Muscle of back (tissue), 11 donors: ENCODE data around the gene CRACR2A. TPM values are rescaled to one million over a fixed set of nuclear protein-coding genes. Genes with fewer than 3 reads are reported as not detected.

ENCODE experiments used
- DNase-seq, 3 donors: peaks; one replicate each; pipeline versions ENCODE4 v3.0.0 to v3.0.0-alpha.2; 2013
- polyA plus RNA-seq, 10 donors: library from polyadenylated mRNA; unstranded; fragments of 120-200 nt; gene quantifications; one replicate each; pipeline ENCODE4 v1.2.1, GENCODE V29; 2013; ENCODE audit not compliant: insufficient read length in 10 of 10

Gene CRACR2A
- polyA plus RNA-seq, 10 donors: 1.0 to 2.6 (median 1.6) TPM

DNA sequence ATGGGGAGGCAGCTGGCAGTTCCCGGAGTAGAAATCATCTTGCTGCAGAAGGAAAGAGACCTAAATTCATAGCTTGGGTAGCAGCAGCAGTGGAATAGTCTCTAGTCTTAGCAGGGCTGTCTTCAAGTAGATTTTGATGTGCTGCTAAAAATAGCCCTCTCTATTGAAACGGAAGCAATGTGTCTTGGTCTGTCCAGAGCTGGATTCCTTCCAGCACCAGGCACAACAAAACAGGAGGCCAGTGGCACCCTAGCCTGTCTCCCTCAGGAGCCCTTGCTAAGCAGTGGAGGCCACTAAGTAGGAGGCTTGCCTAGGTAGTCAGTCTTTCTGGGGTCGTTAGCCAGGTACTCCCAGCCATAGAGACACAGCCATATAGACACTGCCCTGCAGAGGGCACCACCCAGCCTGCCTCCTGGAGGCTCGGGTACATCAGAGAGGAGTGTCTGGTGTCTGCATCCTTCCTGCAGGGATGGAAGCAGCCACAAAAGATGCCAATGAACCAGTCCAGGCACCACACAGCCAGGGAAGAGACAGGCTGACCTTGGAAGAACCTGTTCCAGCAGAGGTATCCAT is 97.5 kb downstream of the CRACR2A start:
- no peak for DNase-seq

DNA sequence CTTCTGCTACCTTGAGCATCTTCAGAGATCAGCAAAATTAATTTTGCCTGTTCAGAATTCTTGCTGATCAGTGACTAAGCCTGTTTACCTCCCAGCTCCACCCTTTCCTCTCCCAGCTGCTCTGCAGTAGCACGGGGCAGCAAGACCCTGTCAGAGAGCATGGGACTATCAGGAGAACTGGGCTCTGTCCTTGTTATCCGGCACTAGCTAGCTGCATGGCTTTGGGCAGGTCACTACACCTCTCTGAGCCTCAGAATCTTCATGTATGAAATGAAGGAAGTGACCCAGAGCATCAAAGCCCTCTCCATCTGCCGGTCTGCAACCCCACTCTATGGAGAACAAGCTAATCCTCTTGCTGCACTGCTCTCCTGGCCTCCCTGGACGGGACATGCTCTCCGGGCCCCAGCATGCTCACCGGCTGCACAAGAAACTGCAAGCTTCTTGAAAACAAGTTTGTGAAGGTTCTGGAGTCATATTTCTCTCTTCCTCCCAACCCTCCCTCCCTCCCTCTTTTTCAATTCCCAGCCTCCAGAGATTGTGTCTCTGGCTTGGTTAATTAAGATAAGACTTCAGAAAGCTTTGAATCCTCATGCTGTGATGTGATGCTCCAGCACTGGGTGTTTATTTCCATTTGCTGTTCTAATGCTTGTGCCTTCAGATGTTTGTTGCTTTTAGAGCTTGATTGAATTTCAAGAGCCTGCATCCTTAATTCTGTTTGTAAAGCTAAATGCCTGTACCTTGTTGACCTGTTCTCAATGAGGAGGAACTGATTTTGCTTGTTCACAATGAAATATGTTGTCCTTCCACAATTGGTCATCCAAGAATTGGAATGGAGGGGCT is 101.1 kb downstream of the CRACR2A start:
- no peak for DNase-seq

DNA sequence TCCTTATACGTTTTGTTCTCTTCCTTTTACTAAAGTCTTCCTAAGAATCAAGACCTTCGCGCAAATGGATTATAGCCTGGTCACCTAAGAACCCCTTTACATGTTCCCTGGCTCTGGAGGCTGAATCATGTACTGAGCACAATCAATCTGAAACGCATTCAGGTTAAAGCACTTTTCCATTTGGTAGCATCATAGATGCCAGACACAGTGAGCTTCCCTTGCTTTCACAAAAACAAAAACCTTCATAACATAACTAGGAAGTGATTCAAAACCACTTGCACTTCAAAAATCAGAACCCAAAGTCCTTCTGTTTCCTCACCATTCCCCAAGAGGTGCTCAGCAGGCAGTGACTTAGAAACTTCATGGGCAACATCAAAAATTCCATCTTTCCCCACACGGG is 105.4 kb downstream of the CRACR2A start:
- DNase-seq: no peak

DNA sequence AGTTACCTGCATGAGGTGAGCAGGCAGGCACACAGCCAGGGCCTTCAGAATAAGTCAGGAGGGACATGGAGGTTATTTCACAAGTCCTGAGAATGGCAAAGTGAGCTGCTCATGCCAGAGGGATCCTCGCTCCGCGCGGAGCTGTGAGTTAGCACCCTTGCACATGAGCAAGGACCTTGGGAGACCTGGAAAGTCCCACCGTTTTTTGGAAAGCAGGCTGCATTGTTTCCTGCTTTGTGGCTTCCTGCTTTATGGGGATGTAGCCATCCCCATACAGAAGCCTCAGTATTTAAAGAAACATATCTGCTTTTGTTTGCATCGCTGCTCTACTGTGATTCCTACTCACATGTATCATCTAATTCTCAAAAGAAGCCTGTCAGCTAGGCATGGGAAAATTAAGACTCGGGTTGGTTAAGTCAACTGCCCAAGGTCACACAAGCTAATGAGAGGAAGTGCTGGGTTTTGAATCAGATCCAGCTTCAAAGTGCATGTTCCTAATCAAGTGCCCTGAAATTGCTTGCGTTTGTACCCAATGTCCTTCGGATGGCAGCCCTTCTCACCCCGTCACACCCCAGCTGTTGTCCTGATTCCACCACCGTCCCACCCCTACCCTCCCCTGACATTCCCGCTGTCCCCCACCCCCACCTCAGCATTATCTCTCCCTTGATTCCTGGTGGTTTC is 106.2 kb downstream of the CRACR2A start:
- no peak for DNase-seq

DNA sequence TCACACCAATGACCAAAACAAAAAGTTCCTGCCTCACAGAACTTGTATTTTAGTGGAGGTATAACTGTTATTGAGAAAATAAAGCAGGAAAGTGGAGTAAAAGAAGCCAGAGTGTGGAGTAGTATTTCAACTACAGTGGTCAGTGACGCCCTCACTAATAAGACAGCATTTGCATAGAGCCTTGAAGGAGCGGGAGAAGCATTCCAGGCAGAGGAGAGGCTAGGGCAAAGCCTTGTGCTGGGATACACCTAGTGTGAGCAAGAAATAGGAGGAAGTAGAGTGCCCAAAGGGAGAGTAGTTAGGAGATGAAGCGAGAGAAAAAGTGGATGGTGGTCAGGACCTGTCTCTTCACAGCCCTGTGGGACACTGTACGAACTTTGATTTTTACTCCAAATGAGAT is 107.8 kb downstream of the CRACR2A start:
- no peak for DNase-seq

DNA sequence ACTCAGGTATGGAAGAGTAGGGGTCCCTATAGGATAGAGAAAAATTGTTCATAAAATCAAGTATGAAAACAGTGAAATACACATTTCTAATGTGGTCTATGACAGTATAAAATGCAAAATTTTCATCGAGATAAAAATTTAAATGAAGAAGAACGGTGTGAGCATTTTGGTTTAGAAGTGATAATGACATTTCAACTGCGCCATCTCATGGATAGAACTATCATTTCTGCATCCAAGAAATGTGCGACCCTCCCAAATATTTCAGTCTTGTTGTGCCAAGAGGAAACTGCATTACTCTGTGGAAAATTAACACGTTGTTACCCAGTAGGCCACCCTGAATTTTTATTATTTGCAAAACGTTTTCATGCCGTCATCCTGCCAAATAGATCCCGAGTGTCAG is 108.8 kb downstream of the CRACR2A start:
- DNase-seq: no peak

DNA sequence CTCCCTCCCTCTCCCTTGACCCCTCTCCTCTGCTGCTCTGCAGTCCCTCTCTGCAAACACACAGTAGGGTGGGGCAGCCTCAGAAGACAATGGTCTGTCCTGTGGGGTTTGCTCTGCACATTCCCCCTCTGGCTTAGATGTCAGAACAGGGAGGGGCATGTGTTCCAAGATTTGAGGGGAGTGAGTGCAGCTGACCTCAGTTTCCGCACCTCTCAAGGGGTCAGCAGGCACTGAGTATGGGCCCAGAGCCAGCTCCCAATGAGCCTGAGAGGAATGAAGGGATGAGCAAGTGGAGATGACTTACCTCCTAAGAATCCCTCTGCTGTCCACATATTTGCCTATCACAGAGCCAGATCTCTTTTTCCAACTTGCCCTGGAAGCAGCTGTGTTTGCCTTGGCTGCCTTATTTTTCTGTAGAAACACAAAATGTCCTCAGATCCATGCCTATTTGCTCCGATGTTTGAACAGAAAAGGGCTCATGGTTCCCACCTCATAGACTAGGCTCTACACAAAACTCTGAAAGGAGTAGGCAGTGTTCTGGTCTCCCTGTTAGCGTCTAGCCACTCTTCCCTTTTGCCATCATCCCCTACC is 111.4 kb downstream of the CRACR2A start:
- peak in 1 of 3 donors; percentile 39 for DNase-seq

DNA sequence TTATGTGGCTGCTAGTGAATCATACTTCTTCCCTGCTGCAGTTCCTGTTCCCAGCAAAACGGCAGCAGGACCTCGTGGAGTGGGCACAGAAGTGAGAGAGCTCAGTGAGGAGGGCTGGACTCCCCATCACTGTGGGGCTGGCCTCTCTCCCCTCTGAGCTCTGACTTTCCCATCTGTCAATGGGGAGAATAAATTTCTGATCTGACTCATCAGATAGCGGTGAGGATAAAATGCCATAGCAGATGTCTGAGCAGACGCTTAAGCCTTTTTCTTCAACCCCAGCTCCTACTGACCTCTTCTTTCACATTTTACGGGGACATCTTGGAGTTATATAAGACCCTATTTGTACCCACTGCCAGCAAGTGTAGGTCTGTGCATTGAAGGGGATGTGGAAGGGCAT is 116.6 kb downstream of the CRACR2A start:
- DNase-seq: no peak

DNA sequence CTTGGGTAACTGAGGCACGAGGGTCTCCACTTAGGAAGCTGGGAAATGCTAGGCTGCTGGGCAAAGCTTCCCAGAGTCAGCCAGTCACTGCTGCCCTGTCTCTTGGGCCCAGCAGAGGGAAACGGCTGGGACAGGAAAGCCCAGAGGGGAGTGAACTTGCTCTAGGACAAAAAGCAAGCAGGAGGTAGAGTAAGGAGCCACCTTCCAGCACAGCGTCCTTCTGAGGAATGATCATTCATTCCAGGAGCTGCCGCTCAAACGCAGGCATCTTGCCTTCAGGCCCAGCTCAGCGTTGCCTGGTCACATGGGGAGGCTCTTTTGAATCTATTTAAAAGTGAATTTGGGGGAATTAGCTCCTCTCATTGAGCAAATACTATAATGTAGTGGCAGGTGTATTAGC is 118.6 kb downstream of the CRACR2A start:
- DNase-seq: no peak

DNA sequence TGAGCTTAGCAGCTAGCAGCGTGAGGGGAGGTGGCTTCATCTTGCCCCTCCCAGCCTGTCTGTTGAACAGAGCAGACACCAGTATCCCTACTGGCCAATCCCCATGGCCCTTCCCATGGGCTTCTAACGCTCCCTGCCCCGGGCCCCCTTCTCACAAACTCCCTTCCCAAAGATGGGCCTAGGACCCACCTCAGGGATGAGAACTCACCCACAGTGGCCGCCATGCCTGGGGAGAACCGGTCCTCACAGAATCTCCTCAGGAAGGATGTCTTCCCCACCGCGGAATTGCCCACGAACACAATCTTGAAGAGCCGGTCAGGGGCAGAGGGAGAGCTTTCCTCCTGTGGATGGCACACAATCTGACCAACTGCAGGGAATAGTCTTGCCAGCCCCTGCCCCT is 119.5 kb downstream of the CRACR2A start:
- DNase-seq: no peak

DNA sequence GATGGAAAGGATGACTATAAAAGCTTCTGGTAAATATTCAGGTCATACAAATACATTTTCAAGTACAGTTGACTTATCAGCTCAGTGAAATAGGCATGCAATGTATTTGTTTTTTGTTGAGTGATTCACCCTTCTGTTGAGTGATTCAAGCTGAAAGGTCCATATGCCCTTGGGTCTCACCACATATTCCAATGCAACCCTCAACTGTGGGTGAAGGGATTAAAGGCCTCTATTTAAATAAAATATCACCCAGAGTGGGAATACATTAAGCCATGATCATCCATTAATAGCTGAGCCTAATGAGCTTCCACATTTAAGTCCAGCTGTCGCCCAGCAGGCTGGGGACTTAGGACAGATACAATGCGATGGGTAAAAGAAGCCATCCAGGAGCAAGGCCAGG is 120.2 kb downstream of the CRACR2A start:
- no peak for DNase-seq

DNA sequence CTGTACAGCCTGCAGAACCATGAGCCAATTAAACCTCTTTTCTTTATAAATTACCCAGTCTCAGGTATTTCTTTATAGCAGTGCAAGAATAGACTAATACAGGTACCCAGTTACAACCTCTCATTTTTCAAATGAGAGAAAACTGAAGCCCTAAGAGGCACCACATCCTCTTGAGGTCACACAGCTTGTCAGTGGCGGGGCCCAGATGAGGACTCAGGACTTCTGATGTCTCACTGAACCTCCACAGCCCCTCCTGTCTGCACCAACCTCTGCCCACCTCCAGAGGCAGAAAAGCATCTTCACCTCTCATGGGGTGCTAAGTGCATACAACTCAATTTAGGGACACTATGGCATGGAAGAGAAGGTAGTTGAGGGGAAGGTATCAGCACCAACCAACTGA is 120.7 kb downstream of the CRACR2A start:
- DNase-seq: no peak

DNA sequence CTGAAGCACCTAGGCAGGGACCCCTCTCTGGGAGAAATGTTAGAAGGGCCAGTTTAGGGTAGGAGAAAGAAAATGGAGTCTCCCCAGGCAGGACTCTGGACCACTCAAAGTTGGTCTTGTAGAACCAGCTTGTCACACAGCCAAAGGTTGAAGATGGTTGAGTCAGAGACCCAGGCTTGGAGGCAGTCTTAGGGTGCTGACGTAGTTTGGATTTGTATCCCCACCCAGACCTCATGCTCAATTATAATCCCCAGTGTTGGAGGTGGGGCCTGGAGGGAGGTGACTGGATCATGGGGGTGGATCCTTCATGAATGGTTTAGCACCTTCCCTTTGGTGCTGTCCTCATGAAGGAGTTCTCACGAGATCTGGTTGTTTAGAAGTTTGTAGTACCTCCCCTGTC is 121.2 kb downstream of the CRACR2A start:
- DNase-seq: no peak

DNA sequence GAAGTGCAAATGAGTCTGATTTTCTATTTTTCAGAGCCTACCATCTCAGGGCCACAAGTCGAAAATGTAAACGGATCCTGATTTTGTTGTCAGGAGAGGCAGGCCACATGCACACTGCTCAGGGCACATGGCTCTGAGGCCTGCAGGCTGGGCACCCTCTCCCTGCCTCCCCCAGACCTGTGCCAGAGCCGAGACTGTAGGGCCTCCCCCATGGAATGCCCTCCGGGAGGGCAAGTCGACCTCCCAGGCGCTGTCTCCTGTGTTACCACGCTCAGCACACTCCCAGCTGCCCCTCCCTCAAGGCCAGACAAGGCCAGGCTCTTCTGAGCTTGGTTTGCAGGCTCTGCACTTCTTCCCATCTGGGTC is 121.7 kb downstream of the CRACR2A start:
- DNase-seq: no peak

DNA sequence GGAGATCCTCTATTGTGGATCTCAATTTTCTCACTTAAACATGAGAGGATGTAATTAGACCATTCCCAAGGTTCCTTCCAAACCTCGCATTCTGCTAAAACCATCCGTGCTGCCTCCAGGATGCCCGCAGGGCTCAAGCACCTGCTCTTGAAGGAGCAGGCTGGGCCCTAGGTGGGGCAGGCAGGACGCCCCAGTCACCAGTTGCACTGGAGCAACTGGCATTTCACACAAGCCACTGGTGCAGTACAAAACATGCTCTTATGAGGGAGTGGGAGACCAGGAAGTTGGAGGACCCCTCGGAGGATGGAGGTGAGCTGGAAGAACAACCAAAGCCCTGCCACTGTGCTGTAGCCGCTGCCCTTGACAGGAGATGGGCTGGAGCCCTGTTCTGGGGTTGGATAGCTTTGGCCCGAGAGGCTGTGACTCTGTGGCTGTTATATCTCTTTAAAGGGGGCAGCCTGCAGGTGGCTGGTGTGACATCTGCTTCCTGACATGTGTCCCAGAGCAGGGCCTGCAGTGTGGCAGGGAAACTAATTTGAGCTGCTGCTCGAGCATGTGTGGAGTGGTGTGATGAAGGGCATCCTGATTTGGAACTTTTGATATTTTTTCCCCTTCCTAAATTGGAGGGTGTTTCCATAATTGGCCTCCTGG is 122.2 kb downstream of the CRACR2A start:
- DNase-seq: no peak

DNA sequence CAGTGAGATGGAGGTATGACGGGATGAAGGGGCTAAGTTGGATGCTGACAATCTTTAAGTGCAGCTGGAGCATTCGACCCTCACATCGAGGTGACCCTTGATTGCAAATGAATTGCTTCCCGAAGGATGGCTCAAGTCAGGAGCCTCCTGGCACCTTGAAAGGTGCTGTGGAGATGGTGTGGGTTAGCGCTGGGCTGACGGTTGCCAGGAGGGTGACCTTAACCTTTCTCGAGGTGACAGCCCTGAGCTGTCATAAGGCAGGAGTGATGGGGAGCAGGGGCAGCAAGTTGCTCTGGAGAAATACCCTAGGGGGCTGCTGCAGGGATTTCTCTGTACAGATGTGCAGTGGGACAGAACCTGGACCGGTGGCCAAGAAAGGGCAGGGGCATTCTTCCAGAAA is 122.8 kb downstream of the CRACR2A start:
- no peak for DNase-seq

DNA sequence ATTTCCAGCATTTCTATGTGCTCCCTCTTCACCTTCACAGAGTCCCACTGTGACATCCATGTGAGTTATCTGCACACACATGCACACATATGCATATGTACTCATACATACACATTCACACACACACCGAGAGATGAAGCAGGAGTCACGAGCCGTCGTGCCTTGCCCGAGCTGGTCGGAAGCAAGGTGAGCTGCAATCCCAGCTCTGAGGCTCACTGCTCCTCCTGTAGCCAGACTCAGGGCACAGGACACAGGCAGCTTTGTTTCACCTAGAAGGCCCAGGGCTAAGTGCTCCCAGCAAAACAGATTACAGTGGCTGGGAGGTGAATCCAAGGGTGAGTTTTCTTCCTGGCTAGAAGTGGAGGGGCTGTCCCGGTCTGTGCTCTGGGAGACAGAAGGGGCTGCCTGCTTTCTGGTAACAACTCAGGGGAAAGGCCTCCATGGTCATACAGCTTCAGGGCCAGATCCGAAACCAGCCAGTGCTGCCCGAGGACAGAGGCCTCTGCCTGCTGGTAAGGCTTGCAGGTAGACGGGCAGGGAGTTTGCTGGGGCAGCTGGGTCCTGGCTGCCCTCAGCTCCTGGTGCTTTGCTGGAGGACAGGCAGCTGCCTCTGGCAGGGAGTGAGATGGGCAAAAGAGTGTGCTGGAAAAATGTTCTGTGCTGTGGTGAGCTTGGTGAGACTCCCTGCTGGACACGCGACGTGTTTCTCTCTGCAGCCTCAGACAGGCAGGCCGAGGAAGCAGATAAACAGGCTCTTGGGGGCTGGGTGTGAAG is 123.7 kb downstream of the CRACR2A start:
- DNase-seq: no peak

DNA sequence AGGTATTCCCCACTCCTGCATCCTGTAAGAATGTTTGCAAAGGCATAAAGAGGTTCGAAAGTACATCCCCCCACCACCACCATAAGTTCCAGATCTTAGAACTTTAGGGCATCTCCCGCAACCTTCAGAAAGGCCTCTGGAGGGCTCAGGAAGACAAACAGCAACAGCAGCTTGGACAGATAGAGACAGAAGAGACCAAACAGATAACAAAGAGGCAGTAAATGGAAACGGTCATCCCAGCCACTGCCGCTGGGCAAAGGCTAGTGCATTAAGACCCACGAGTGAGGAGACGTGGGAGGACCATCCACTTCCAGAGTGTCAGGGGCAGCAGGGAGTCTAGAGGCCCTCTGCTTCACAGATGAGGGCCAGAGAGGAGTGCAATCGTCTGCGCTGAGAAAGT is 124.3 kb downstream of the CRACR2A start:
- DNase-seq: no peak

DNA sequence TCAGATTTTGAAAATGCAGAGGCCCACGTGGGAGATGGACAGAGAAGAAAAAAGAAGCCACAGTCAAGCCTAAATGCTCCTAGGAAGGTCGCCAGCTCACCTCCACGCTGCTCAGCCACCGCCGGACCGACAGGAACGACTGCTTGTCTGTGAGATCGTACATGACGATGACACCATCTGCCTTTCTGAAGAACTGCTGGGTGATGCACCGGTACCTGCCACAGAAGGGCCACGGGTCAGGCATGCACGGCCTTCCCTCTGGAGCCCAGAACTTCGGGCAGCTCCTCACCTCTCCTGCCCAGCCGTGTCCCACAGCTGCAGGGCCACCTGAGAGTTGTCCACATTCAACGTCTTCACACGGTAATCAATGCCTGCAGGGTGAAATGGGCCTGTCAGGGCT is 125.6 kb downstream of the CRACR2A start:
- DNase-seq: no peak

DNA sequence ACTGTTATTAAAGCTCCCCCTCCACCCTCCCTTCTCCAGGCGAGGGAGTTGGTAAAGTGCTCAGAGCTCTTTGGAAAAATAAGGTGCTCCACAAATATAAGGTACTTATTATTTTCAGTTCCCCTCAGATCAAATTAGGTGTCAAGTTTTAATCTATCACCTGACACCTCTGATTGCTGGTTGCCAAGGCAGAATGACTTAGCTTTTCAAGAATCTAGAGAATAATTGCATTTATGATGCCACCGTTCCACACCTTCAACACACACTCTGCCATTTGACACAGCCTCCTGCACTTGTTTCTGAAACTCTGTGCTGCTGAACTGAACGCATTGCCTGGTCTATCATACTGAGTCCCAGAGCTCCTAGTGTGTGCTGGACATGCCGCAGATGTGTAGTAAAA is 128.6 kb downstream of the CRACR2A start:
- no peak for DNase-seq
